ENCODE data around the gene TSKU.

- no peak for TF ChIP-seq POLR2AphosphoS5 (IDR thresholded peaks at IDR 0.05)
- TF ChIP-seq, protein P1, sequence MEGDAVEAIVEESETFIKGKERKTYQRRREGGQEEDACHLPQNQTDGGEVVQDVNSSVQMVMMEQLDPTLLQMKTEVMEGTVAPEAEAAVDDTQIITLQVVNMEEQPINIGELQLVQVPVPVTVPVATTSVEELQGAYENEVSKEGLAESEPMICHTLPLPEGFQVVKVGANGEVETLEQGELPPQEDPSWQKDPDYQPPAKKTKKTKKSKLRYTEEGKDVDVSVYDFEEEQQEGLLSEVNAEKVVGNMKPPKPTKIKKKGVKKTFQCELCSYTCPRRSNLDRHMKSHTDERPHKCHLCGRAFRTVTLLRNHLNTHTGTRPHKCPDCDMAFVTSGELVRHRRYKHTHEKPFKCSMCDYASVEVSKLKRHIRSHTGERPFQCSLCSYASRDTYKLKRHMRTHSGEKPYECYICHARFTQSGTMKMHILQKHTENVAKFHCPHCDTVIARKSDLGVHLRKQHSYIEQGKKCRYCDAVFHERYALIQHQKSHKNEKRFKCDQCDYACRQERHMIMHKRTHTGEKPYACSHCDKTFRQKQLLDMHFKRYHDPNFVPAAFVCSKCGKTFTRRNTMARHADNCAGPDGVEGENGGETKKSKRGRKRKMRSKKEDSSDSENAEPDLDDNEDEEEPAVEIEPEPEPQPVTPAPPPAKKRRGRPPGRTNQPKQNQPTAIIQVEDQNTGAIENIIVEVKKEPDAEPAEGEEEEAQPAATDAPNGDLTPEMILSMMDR (IDR thresholded peaks at IDR 0.05), result no peak
- no peak for TF ChIP-seq POLR2A (IDR thresholded peaks at IDR 0.05)
Observed at GRCh38 chr11:76785513-76785912, 2.4 kb downstream of the TSKU start.
